ENCODE measurements around the gene GPRIN2.

- TF ChIP-seq SUZ12 (IDR thresholded peaks at IDR 0.05; ENCODE audit: extremely low read depth, insufficient read depth, insufficient read length) (no peak), YY1 (IDR thresholded peaks at IDR 0.05; ENCODE audit: insufficient read depth, insufficient read length) (peak; percentile 15), ZNF274 (IDR thresholded peaks at IDR 0.05; ENCODE audit: low read depth, low read length) (no peak)
These were observed 39.6 kb downstream of the GPRIN2 start for GRCh38 chr10:46516660-46517416.

All from NT2/D1 (cell line).